ENCODE results near the gene RWDD2A. TPM values are rescaled to one million over a fixed set of nuclear protein-coding genes. Genes with fewer than 3 reads are reported as not detected.
A peak's percentile ranks its signal among the peaks of the same experiment; 100 is the strongest.

RWDD2A gene
- total and polyA plus RNA-seq, 9 of the 15 experiments (the other 6 are each of a cell fraction or from before 2014, with no cell fraction given): 1.6 to 4.7 (median 2.1) TPM

- TF ChIP-seq HMGN3 (IDR thresholded peaks at IDR 0.05; ENCODE audit: borderline replicate concordance, extremely low read depth, insufficient read length, low read depth, low read length) (peak; percentile 73), DIDO1 (tag; IDR thresholded peaks at IDR 0.05; ENCODE audit: low read depth) (no peak), BCOR (IDR thresholded peaks at IDR 0.05) (peak; percentile 31; the same call in 1 of the 2 replicates), TBP (optimal IDR thresholded peaks at IDR 0.05; ENCODE audit: low read depth, low read length) (peak; percentile 76), TOE1 (IDR thresholded peaks at IDR 0.05; ENCODE audit: borderline replicate concordance) (peak; percentile 48; the same call in 1 of the 2 replicates), TOE1 (CRISPR knock-in tag; IDR thresholded peaks at IDR 0.05; ENCODE audit: borderline replicate concordance, low read depth) (no peak), PCBP1 (IDR thresholded peaks at IDR 0.05; ENCODE audit: low read depth, low read length, poor library complexity, severe bottlenecking) (peak; percentile 64), TAF1 (IDR thresholded peaks at IDR 0.05; ENCODE audit: control insufficient read depth, extremely low read depth, insufficient read depth, low read length, severe bottlenecking) (peak; percentile 76), ESRRA (IDR thresholded peaks at IDR 0.05; ENCODE audit: borderline replicate concordance, low read depth) (peak; percentile 82; the same call in 1 of the 2 replicates), SRF (CRISPR knock-in tag; IDR thresholded peaks at IDR 0.05) (peak in 1 of 2 experiments; percentile 47; a peak in 1 of 4 replicates), KDM2B (CRISPR knock-in tag; IDR thresholded peaks at IDR 0.05) (peak; percentile 78; the same call in 1 of the 2 replicates), POLR2B (IDR thresholded peaks at IDR 0.05; ENCODE audit: low read depth, partially characterized antibody) (peak; percentile 96), KAT7 (CRISPR knock-in tag; IDR thresholded peaks at IDR 0.05; ENCODE audit: borderline replicate concordance) (0 out of 2 replicates have a peak, but pooled peaks have one; percentile 25)
- TF ChIP-seq, protein P1, sequence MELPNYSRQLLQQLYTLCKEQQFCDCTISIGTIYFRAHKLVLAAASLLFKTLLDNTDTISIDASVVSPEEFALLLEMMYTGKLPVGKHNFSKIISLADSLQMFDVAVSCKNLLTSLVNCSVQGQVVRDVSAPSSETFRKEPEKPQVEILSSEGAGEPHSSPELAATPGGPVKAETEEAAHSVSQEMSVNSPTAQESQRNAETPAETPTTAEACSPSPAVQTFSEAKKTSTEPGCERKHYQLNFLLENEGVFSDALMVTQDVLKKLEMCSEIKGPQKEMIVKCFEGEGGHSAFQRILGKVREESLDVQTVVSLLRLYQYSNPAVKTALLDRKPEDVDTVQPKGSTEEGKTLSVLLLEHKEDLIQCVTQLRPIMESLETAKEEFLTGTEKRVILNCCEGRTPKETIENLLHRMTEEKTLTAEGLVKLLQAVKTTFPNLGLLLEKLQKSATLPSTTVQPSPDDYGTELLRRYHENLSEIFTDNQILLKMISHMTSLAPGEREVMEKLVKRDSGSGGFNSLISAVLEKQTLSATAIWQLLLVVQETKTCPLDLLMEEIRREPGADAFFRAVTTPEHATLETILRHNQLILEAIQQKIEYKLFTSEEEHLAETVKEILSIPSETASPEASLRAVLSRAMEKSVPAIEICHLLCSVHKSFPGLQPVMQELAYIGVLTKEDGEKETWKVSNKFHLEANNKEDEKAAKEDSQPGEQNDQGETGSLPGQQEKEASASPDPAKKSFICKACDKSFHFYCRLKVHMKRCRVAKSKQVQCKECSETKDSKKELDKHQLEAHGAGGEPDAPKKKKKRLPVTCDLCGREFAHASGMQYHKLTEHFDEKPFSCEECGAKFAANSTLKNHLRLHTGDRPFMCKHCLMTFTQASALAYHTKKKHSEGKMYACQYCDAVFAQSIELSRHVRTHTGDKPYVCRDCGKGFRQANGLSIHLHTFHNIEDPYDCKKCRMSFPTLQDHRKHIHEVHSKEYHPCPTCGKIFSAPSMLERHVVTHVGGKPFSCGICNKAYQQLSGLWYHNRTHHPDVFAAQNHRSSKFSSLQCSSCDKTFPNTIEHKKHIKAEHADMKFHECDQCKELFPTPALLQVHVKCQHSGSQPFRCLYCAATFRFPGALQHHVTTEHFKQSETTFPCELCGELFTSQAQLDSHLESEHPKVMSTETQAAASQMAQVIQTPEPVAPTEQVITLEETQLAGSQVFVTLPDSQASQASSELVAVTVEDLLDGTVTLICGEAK (IDR thresholded peaks at IDR 0.05): peak; percentile 57; the same call in 1 of the 2 replicates
- TF ChIP-seq, protein P1 (CRISPR knock-in tag; IDR thresholded peaks at IDR 0.05): no peak
Measured at GRCh38 chr6:83192871-83193746, at the start of gene RWDD2A, which contains the start of gene PGM3 (continued).

Data from K562 (cell line).